ENCODE data around the gene NTM. TPM values are rescaled to one million over a fixed set of nuclear protein-coding genes. Genes with fewer than 3 reads are reported as not detected.
A peak's percentile ranks its signal among the peaks of the same experiment; 100 is the strongest.

Gene NTM
- total RNA-seq, 1 experiment from 2014 or later = 9.9 TPM

DNA sequence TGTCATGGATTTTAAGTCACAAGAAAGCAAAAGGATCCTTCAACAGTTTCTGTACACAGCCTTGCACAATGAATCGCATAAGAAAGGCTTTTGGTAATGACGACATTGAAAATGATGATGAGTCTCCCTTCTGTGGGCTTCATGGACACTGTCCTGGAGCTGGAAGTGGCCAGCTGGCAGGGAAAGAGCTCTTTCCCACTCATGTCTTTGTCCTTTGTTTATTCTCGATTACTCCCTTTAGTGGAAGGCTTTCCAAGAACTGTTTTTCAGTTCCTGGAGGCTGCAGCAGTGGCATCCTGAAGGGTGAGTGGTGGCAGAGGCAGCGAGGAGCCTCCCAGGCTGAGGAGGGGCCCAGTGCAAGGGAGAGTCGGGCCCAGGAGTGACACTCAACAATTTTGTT, 505.2 kb downstream of the NTM start:
- Histone ChIP-seq H2BK5ac (ENCODE audit: insufficient read length, low read length) (no peak overlapping the region), H3K4me2 (ENCODE audit: insufficient read depth, insufficient read length, low read length) (no peak overlapping the region), H3K27me3 (ENCODE audit: insufficient read depth, low read length) (no peaks in the 10 kb centered on the region; the same call in 1 of the 2 replicates), H3K18ac (ENCODE audit: insufficient read length, low read depth, low read length) (no peak overlapping the region), H3K79me1 (ENCODE audit: insufficient read depth, low read depth, low read length, poor library complexity, severe bottlenecking) (no peaks in the 10 kb centered on the region), H3K79me2 (ENCODE audit: insufficient read depth, low read length) (no peaks in the 10 kb centered on the region), H4K20me1 (ENCODE audit: control insufficient read depth, insufficient read depth, insufficient read length) (no peaks in the 10 kb centered on the region), H2BK20ac (ENCODE audit: low read depth, low read length, poor library complexity, severe bottlenecking) (no peak overlapping the region), H3K23me2 (ENCODE audit: insufficient read length, low read depth, low read length, poor library complexity, severe bottlenecking) (no peaks in the 10 kb centered on the region), H3K4ac (ENCODE audit: low read depth, low read length) (no peak overlapping the region), H2BK15ac (ENCODE audit: low read depth, low read length) (no peak overlapping the region), H3K9ac (ENCODE audit: extremely low read depth, insufficient read length, low read length) (no peak overlapping the region), H3K4me1 (ENCODE audit: insufficient read depth, low read length) (peaks cover 5% of the 10 kb centered on the region; the same call in 1 of the 2 replicates), H3K14ac (ENCODE audit: insufficient read depth, low read length) (no peak overlapping the region), H2AFZ (ENCODE audit: low read length) (no peak overlapping the region), H2AK5ac (ENCODE audit: insufficient read length, low read length) (no peak overlapping the region), H3K23ac (ENCODE audit: insufficient read length, low read depth, low read length) (no peak overlapping the region), H3K27ac (ENCODE audit: insufficient read length, low read depth, low read length) (no peak overlapping the region), H4K8ac (replicated peaks; ENCODE audit: insufficient read length, low read depth, low read length) (no peak overlapping the region), H3K56ac (ENCODE audit: insufficient read length, low read depth, low read length) (no peak overlapping the region), H3K9me3 (ENCODE audit: control insufficient read depth, low read depth, low read length) (no peaks in the 10 kb centered on the region), H4K5ac (ENCODE audit: insufficient read length, low read depth, low read length) (no peak overlapping the region), H2BK12ac (ENCODE audit: insufficient read length, low read depth, low read length) (no peak overlapping the region), H2BK120ac (ENCODE audit: low read depth, low read length, poor library complexity, severe bottlenecking) (no peak overlapping the region), H4K91ac (ENCODE audit: insufficient read length, low read depth, low read length) (no peak overlapping the region), H3T11ph (ENCODE audit: low read length) (no peak overlapping the region)
- DNase-seq = no peak
- Mint-ChIP-seq H3K27me3 (ENCODE audit: low read depth) (no peaks in the 10 kb centered on the region), H3K36me3 (ENCODE audit: insufficient read depth in 1 of 3, low read depth in 3 of 3) (no peaks in the 10 kb centered on the region; a peak in 1 of 7 replicates), H3K4me1 (peaks cover 21 to 25% of the 10 kb centered on the region in 2 experiments), H3K9me3 (no peaks in the 10 kb centered on the region), H3K27ac (peak overlapping the region in 2 of 3 experiments; percentile 9 to 22; a peak in 1 of 7 replicates), H3K4me3 (no peak overlapping the region)
- no peak for TF ChIP-seq CTCF (conservative IDR thresholded peaks at IDR 0.05)
- WGBS (ENCODE audit: extremely low coverage, insufficient read length, low lambda C conversion rate) = no CpG with 5 or more reads among the region's 5 CpGs
